Chondrocyte (in vitro differentiated cells): ENCODE data around the gene ABCA4. TPM values are rescaled to one million over a fixed set of nuclear protein-coding genes. Genes with fewer than 3 reads are reported as not detected.
A peak's percentile ranks its signal among the peaks of the same experiment; 100 is the strongest.

Experiments used
- DNase-seq: peaks from one replicate; pipeline ENCODE4 v3.0.0; 2021; ENCODE audit warnings: mixed read lengths, low spot score
- H3K27ac Mint-ChIP-seq: one replicate; pipeline ENCODE4 v1.8.0; 2021; ENCODE audit warnings: mild to moderate bottlenecking, moderate library complexity, mixed read lengths; ENCODE audit not compliant: unreplicated experiment
- H3K27me3 Mint-ChIP-seq: 2 replicates; pipeline ENCODE4 v1.8.0; 2021; ENCODE audit warnings: low read depth, mixed read lengths
- H3K36me3 Mint-ChIP-seq: 2 replicates; pipeline ENCODE4 v1.8.0; 2021; ENCODE audit warnings: low read depth, mixed read lengths
- H3K4me1 Mint-ChIP-seq: 2 replicates; pipeline ENCODE4 v1.8.0; 2021; ENCODE audit warnings: low read depth, mild to moderate bottlenecking, mixed read lengths
- H3K4me3 Mint-ChIP-seq: one replicate; pipeline ENCODE4 v1.8.0; 2021; ENCODE audit warnings: mild to moderate bottlenecking, moderate library complexity, mixed read lengths; ENCODE audit not compliant: unreplicated experiment
- H3K9me3 Mint-ChIP-seq: 2 replicates; pipeline ENCODE4 v1.8.0; 2021; ENCODE audit warnings: low read depth, mixed read lengths
- total RNA-seq: library from RNA; stranded (reverse); gene quantifications from 3 replicates; pipeline ENCODE4 v1.2.1, GENCODE V29; 2021
- TF ChIP-seq, protein P1 (sequence below): fragments of 200-600 bp; sonication (generic); IDR thresholded peaks from 2 replicates; pipeline ENCODE4 v1.5.0; 2021; ENCODE audit warnings: antibody characterized with exemption, mild to moderate bottlenecking, moderate library complexity

The ABCA4 gene
- total RNA-seq, 1 donor from 2014 or later, result 0.22 TPM

- H3K27me3 Mint-ChIP-seq, result no peaks in the 10 kb centered on the region
- no peak for DNase-seq
- H3K36me3 Mint-ChIP-seq, result no peaks in the 10 kb centered on the region
- no peaks in the 10 kb centered on the region for H3K9me3 Mint-ChIP-seq
- peaks cover 49% of the 10 kb centered on the region for H3K4me1 Mint-ChIP-seq
- TF ChIP-seq, protein P1, sequence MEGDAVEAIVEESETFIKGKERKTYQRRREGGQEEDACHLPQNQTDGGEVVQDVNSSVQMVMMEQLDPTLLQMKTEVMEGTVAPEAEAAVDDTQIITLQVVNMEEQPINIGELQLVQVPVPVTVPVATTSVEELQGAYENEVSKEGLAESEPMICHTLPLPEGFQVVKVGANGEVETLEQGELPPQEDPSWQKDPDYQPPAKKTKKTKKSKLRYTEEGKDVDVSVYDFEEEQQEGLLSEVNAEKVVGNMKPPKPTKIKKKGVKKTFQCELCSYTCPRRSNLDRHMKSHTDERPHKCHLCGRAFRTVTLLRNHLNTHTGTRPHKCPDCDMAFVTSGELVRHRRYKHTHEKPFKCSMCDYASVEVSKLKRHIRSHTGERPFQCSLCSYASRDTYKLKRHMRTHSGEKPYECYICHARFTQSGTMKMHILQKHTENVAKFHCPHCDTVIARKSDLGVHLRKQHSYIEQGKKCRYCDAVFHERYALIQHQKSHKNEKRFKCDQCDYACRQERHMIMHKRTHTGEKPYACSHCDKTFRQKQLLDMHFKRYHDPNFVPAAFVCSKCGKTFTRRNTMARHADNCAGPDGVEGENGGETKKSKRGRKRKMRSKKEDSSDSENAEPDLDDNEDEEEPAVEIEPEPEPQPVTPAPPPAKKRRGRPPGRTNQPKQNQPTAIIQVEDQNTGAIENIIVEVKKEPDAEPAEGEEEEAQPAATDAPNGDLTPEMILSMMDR, result no peak
- H3K4me3 Mint-ChIP-seq, result no peak overlapping the region
- H3K27ac Mint-ChIP-seq, result no peak overlapping the region
Measured at GRCh38 chr1:94098585-94099111, 22.3 kb downstream of the ABCA4 start.

GRCh38 chr1:94096797-94097549 is 24.0 kb downstream of the ABCA4 start:
- no peaks in the 10 kb centered on the region for H3K9me3 Mint-ChIP-seq
- TF ChIP-seq, protein P1, result no peak
- no peaks in the 10 kb centered on the region for H3K27me3 Mint-ChIP-seq
- peak overlapping the region; percentile 97 for H3K27ac Mint-ChIP-seq
- H3K4me3 Mint-ChIP-seq, result no peak overlapping the region
- H3K4me1 Mint-ChIP-seq, result peaks cover 66% of the 10 kb centered on the region
- H3K36me3 Mint-ChIP-seq, result no peaks in the 10 kb centered on the region
- no peak for DNase-seq

GRCh38 chr1:94095744-94096469 is 25.0 kb downstream of the ABCA4 start:
- DNase-seq, result no peak
- Mint-ChIP-seq H3K27ac (peak overlapping the region; percentile 97), H3K27me3 (no peaks in the 10 kb centered on the region), H3K4me1 (peaks cover 73% of the 10 kb centered on the region), H3K9me3 (no peaks in the 10 kb centered on the region), H3K36me3 (no peaks in the 10 kb centered on the region), H3K4me3 (peak overlapping the region; percentile 61)
- TF ChIP-seq, protein P1, result no peak

DNA sequence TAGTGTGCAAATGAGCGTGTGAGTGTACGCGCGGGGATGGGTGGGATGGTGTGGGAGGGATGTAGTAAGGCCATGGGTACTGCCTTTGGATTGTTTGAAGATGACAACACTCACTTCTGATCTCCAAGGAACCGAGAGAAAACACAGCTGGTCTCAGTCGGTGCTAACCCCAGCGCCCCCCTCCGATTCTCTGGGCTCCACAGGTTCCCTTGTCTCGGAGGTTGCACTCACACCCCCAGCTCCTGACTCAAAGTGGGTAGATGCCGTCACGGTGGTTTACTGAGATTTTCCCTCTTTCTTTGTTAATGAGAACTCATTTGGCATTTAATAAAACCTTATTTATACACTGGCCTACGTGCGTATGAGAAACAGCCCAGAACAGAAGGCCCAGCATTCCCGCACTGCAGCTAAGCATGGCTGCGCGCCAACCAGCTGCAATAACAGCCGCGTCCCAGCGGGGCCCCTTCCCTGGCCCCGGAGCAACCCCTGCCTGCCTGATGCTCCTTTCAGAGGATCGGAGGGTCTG is 25.8 kb downstream of the ABCA4 start:
- Mint-ChIP-seq H3K4me1 (peaks cover 77% of the 10 kb centered on the region), H3K4me3 (peak overlapping the region; percentile 61)
- TF ChIP-seq, protein P1, result peak; percentile 43

GRCh38 chr1:94094469-94095111 is 26.4 kb downstream of the ABCA4 start:
- Mint-ChIP-seq H3K9me3 (no peaks in the 10 kb centered on the region), H3K4me1 (peaks cover 77% of the 10 kb centered on the region), H3K36me3 (no peaks in the 10 kb centered on the region), H3K4me3 (peak overlapping the region; percentile 61), H3K27ac (peak overlapping the region; percentile 97), H3K27me3 (no peaks in the 10 kb centered on the region)
- TF ChIP-seq, protein P1, result no peak
- DNase-seq, result no peak

More for the DNA sequence above, 25.8 kb downstream of the ABCA4 start:
- no peaks in the 10 kb centered on the region for H3K36me3 Mint-ChIP-seq
- no peaks in the 10 kb centered on the region for H3K9me3 Mint-ChIP-seq
- H3K27ac Mint-ChIP-seq, result peak overlapping the region; percentile 97
- no peaks in the 10 kb centered on the region for H3K27me3 Mint-ChIP-seq
- no peak for DNase-seq
